Stimulated activated CD4-positive, alpha-beta T cell treated with anti-CD3 and anti-CD28 coated beads, Interleukin-2, amount 100 ng/mL, for 4 hours (primary cell): ENCODE measurements around the gene TLE7.

ENCODE experiments used
- DNase-seq: peaks from one replicate; pipeline ENCODE4 v3.0.0-alpha.2; 2020; ENCODE audit warnings: low read depth

Gene TLE7

GRCh38 chr16:71448274-71448866 lies 6.5 kb upstream of the TLE7 start:
- DNase-seq: no peak

- DNase-seq: no peak
These were observed 1.9 kb upstream of the TLE7 start for GRCh38 chr16:71443714-71444113.

GRCh38 chr16:71441348-71442050 lies 355 bp downstream of the TLE7 start:
- no peak for DNase-seq

- no peak for DNase-seq
These were observed 1.0 kb downstream of the TLE7 start for GRCh38 chr16:71440669-71441347.

- DNase-seq: no peak
These were observed 2.3 kb downstream of the TLE7 start for GRCh38 chr16:71439523-71439922.

GRCh38 chr16:71436473-71436872 lies 5.4 kb downstream of the TLE7 start:
- no peak for DNase-seq

GRCh38 chr16:71432906-71433305 lies 8.9 kb downstream of the TLE7 start:
- no peak for DNase-seq

- DNase-seq: no peak
These were observed 9.9 kb downstream of the TLE7 start for GRCh38 chr16:71431991-71432390.

DNA sequence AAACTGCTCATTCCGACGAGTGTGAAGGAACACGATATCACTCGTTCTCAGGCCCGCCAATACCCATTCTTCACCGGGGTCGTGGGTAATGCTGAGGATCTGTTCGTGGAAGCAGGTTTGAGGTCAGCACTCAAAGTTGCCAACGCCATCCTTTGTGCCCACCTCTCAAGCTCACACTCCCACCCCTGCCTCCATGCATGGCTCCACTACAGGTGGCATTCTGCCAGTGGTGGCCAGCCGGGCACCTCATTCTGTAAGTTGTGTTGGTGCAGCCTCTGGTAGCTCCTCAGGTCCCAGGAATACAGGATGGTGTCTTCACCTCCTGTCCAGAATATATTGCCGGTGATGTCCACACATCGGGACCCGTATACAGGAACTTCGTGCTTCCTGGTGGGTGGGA lies 10.7 kb downstream of the TLE7 start:
- DNase-seq: no peak

DNA sequence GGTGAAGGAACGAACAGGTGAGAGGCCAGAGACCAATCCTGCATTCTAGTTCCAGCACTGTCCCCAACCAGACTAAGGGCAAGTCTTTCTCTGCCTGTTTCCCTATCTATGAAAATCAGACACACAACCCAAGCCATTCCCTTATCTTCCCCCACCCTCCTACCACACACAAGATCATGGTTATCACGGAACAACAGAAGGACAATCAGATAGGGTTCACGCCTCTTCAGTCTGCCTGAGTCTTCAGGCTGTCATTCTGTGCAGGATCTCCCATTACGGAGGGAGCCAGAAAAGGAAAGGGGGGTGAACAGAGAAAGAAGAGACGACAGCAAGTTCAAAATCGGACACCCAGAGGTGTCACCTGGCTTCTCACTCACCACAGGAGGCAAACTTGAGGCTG lies 11.1 kb downstream of the TLE7 start:
- no peak for DNase-seq

GRCh38 chr16:71429581-71429980 lies 12.3 kb downstream of the TLE7 start:
- no peak for DNase-seq

DNA sequence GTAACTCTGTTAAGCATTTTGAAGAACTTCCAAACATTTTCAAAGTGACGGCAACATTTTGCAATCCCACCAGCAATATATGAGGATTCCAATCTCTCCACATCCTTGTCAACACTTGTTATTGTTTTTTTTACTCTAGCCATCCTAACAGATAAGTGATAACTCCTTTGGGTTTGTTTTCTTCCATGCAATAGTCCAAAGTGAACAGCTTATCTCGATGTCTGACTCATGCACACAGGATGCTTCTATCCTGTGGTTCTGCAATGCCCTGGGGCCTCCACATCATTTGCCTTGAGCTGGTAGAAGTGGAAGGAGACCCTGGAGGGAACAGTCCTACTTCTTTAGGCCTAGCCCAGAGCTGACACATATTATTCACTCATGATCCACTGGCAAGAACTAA lies 13.0 kb downstream of the TLE7 start:
- no peak for DNase-seq

GRCh38 chr16:71428385-71428784 lies 13.5 kb downstream of the TLE7 start:
- DNase-seq: no peak

DNA sequence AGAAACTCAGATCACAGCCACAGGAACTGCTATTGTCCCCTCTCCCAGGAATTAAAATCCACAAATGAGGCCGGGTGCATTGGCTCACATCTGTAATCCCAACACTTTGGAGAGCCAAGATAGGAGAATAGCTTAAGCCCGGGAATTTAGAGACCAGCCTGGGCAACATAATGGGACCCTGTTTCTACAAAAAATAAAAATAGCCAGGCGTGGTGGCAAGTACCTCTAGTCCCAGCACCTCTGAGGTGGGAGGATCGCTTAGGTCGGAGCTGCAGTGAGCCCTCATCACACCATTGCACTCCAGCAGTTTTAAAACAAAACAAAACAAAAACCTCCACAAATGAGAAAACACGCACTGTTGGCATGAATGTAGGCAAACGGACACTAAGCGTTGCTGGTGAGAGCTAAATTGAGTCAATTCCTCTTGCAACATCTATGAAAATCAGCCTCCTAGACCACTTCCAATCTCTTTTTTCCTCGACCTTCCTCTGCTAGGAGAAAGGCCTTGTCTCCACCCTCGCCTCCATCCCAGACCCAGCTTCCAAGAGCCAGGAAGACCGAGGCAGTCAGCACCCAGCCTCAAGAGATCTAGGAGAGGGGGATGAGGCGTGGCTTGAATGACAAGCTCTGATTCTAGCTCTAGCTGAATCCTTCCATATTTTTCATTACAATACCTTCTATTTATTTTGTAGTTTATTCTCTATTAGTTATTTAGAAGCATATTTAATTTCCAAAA lies 14.8 kb downstream of the TLE7 start:
- no peak for DNase-seq

GRCh38 chr16:71426069-71426879 lies 15.6 kb downstream of the TLE7 start:
- DNase-seq: no peak

DNA sequence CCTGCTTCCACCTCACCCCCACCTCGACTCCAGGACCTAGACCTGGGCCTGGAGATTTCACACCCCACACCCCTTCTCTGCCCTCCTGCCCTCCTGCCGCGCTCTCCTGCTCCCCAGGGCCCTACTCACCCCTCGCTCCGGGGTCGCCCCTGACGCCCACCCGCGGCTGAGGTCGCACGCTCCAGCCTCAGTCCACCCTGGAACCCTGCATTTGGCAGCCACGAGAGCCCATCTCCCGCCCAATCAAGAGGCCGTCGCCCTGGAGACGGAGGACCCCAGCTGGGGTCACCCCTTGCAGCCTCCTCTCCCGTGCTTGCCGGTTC lies 16.1 kb downstream of the TLE7 start:
- no peak for DNase-seq

GRCh38 chr16:71424626-71425025 lies 17.2 kb downstream of the TLE7 start:
- no peak for DNase-seq

DNA sequence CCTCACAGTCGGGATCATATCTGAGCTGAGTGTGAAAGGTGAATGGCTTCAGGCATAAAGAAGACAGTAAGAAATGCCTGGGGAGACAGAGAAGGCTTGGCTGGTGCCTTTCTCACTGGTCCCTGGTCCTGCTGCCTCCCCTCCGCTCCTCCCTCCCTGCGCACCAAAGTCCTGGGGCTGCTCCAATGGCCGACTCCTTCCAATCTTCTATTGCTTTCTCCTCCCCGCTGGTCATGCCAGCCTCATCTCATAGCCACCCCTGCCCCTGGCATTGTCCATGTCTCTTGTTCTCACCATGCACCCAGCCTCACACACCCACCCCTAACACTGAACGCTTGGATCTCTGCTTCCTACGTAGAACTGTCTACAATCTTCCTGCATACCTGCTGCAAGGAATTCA lies 18.0 kb downstream of the TLE7 start:
- DNase-seq: no peak

- DNase-seq: no peak
These were observed 18.8 kb downstream of the TLE7 start for GRCh38 chr16:71423016-71423415.

- DNase-seq: no peak
These were observed 19.9 kb downstream of the TLE7 start for GRCh38 chr16:71421911-71422310.

- no peak for DNase-seq
These were observed 27.8 kb downstream of the TLE7 start for GRCh38 chr16:71414038-71414437.

DNA sequence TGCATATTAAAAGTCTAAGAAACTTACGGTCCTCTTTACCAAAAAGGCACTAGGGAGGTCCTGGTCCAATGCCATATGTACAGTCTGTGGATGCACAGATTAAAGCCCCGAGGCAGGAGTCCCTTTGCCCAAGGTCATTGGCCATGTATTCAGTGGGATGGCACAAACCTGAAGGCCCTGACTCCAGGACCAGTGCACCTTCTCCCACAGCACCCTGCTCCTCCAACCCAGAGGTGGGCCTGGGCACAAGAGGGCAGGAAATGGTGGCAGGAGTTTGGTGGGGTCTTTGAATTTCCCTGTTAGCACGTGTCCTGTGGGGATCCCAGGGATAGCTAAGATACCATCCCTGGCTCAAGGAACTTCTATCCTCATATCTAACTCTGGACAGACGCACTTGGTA lies 28.5 kb downstream of the TLE7 start:
- DNase-seq: no peak
